A673 (cell line): Measurements from ENCODE around the gene ATP8A2. TPM values are rescaled to one million over a fixed set of nuclear protein-coding genes. Genes with fewer than 3 reads are reported as not detected.

Source experiments
- BruUV-seq: library from RNA; stranded (reverse); fragments of 400-500 nt; replicated peaks from 2 replicates; lab custom pipeline; 2021; lab: Mats Ljungman, UMichigan
- CTCF ChIA-PET: fragments of 300-600 bp; sonication (Branson Sonifier 250); formaldehyde crosslinking; loops from one replicate; lab custom pipeline; 2022; ENCODE audit warnings: antibody characterized with exemption; lab: Charles Lee
- POLR2A ChIA-PET: fragments of 300-600 bp; sonication (Branson Sonifier 250); formaldehyde crosslinking; loops from one replicate; lab custom pipeline; 2022; ENCODE audit warnings: antibody characterized with exemption; ENCODE audit not compliant: low non-redundant PET; lab: Charles Lee
- DNase-seq: peaks from one replicate; pipeline ENCODE4 v3.0.0-alpha.2; 2015; ENCODE audit warnings: low spot score
- H3K27ac ChIP-seq: fragments of 200-600 bp; sonication (generic); 2 replicates; pipeline ENCODE4 v1.5.1; 2016; ENCODE audit warnings: mixed run types, low read depth, mild to moderate bottlenecking, mixed read lengths, antibody characterized with exemption, low read length; ENCODE audit not compliant: poor library complexity, severe bottlenecking
- H3K27me3 ChIP-seq: fragments of 200-600 bp; sonication (generic); replicated peaks from 2 replicates; pipeline ENCODE4 v1.6.1; 2017; ENCODE audit warnings: mixed run types, low read depth, mild to moderate bottlenecking, mixed read lengths, antibody characterized with exemption, low read length; ENCODE audit not compliant: insufficient read depth, poor library complexity
- H3K36me3 ChIP-seq: fragments of 200-600 bp; sonication (generic); 2 replicates; pipeline ENCODE4 v1.6.1; 2016; ENCODE audit warnings: mixed run types, mild to moderate bottlenecking, mixed read lengths, antibody characterized with exemption, low read length; ENCODE audit not compliant: insufficient read depth, poor library complexity, severe bottlenecking
- H3K4me1 ChIP-seq: fragments of 200-600 bp; sonication (generic); 2 replicates; pipeline ENCODE4 v1.6.1; 2017; ENCODE audit warnings: mixed run types, mild to moderate bottlenecking, mixed read lengths, antibody characterized with exemption, low read length; ENCODE audit not compliant: insufficient read depth, poor library complexity, severe bottlenecking
- H3K4me3 ChIP-seq: fragments of 200-600 bp; sonication (generic); 2 replicates; pipeline ENCODE4 v1.5.1; 2016; ENCODE audit warnings: low read depth, mixed run types, mild to moderate bottlenecking, mixed read lengths, low read length; ENCODE audit not compliant: poor library complexity, severe bottlenecking
- H3K9me3 ChIP-seq: fragments of 200-600 bp; sonication (generic); 2 replicates; pipeline ENCODE4 v1.6.1; 2016; ENCODE audit warnings: mixed run types, low read depth, mild to moderate bottlenecking, mixed read lengths, antibody characterized with exemption, low read length; ENCODE audit not compliant: poor library complexity, severe bottlenecking
- CTCF ChIP-seq: fragments of 300-800, 200-600 bp; sonication (generic); conservative IDR thresholded peaks from 2 replicates; pipeline ENCODE4 v1.5.1; 2017; ENCODE audit warnings: low read depth, mild to moderate bottlenecking, antibody characterized with exemption, low read length, moderate library complexity, mixed read lengths
- EZH2 ChIP-seq: fragments of 200-600 bp; sonication (generic); IDR thresholded peaks from 2 replicates; pipeline ENCODE4 v1.6.1; 2017; ENCODE audit warnings: borderline replicate concordance, low read depth, mild to moderate bottlenecking, mixed read lengths, antibody characterized with exemption, low read length; ENCODE audit not compliant: poor library complexity, severe bottlenecking
- intact Hi-C: fragments of 100-400 bp; cut with micrococcal nuclease; formaldehyde crosslinking; loops from one replicate; pipeline ENCODE4 v1.10.0; 2022; ENCODE audit not compliant: unreplicated experiment
- total RNA-seq: library from RNA; stranded (reverse); gene quantifications from 2 replicates; pipeline ENCODE4 v1.2.3, GENCODE V29; 2021

Gene ATP8A2
- total RNA-seq, 1 experiment from 2014 or later: 0.92 TPM

GRCh38 chr13:25725104-25725503, 353.3 kb downstream of the ATP8A2 start:
- no peaks in the 10 kb centered on the region for H3K27me3 ChIP-seq
- no peak overlapping the region for H3K4me3 ChIP-seq
- TF ChIP-seq CTCF (no peak), EZH2 (no peak)
- no peaks in the 10 kb centered on the region for H3K4me1 ChIP-seq
- H3K36me3 ChIP-seq: no peaks in the 10 kb centered on the region
- no peak overlapping the region for H3K27ac ChIP-seq
- CTCF ChIA-PET: no interaction called here
- POLR2A ChIA-PET: no interaction called here
- H3K9me3 ChIP-seq: no peaks in the 10 kb centered on the region
- DNase-seq: no peak
- intact Hi-C loops: no loop called here
- BruUV-seq: no TSS peak

- Histone ChIP-seq H3K4me3 (no peak overlapping the region), H3K9me3 (no peaks in the 10 kb centered on the region), H3K4me1 (no peaks in the 10 kb centered on the region), H3K27ac (no peak overlapping the region), H3K27me3 (no peaks in the 10 kb centered on the region), H3K36me3 (no peaks in the 10 kb centered on the region)
- ChIA-PET POLR2A (no interaction called here), CTCF (no interaction called here)
- no peak for TF ChIP-seq EZH2
- no peak for TF ChIP-seq CTCF
- no TSS peak for BruUV-seq
- intact Hi-C loops: no loop called here
- no peak for DNase-seq
These were observed 355.5 kb downstream of the ATP8A2 start for GRCh38 chr13:25727250-25727649.

- Histone ChIP-seq H3K27ac (no peak overlapping the region), H3K27me3 (no peaks in the 10 kb centered on the region), H3K36me3 (no peaks in the 10 kb centered on the region), H3K4me3 (no peak overlapping the region), H3K4me1 (no peaks in the 10 kb centered on the region), H3K9me3 (no peaks in the 10 kb centered on the region)
- no TSS peak for BruUV-seq
- DNase-seq: no peak
- POLR2A ChIA-PET: no interaction called here
- TF ChIP-seq CTCF: no peak
- TF ChIP-seq EZH2: no peak
- intact Hi-C loops: no loop called here
- CTCF ChIA-PET: no interaction called here
These were observed 356.0 kb downstream of the ATP8A2 start for GRCh38 chr13:25727810-25728209.
